ENCODE data around the gene IL18RAP.

Gene IL18RAP

GRCh38 chr2:102421890-102422759 lies 835 bp upstream of the IL18RAP start:
- DNase-seq (ENCODE audit: insufficient read length, low spot score) (no peak), FAIRE-seq (no peak)
- no peak for TF ChIP-seq CTCF (IDR thresholded peaks at IDR 0.05; ENCODE audit: insufficient read depth, missing control alignments)

DNA sequence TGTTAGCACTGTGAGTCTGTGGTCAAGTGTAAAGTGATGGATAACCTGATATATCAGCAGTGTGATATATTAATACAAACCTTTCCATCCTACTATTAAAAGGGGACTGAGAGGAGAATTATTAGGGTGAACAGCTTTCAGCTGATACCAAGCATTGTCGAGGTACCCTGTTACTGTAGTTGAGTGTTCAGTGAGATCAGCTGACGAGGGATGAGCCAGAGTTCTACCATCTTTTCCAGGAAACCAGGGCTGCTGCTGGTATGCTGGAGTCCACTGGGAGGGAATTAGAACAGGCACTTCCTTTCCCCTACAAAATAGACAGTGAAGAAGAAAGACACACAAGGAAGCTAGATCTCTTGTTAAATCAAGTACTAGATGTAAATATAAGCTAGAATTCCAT lies 408 bp downstream of the IL18RAP start:
- FAIRE-seq (no peak), DNase-seq (ENCODE audit: insufficient read length, low spot score) (no peak)
- no peak for TF ChIP-seq CTCF (IDR thresholded peaks at IDR 0.05; ENCODE audit: insufficient read depth, missing control alignments)

GRCh38 chr2:102424754-102425153 lies 1.8 kb downstream of the IL18RAP start:
- no peak for FAIRE-seq
- no peak for TF ChIP-seq CTCF (IDR thresholded peaks at IDR 0.05; ENCODE audit: insufficient read depth, missing control alignments)
- no peak for DNase-seq (ENCODE audit: insufficient read length, low spot score)

DNA sequence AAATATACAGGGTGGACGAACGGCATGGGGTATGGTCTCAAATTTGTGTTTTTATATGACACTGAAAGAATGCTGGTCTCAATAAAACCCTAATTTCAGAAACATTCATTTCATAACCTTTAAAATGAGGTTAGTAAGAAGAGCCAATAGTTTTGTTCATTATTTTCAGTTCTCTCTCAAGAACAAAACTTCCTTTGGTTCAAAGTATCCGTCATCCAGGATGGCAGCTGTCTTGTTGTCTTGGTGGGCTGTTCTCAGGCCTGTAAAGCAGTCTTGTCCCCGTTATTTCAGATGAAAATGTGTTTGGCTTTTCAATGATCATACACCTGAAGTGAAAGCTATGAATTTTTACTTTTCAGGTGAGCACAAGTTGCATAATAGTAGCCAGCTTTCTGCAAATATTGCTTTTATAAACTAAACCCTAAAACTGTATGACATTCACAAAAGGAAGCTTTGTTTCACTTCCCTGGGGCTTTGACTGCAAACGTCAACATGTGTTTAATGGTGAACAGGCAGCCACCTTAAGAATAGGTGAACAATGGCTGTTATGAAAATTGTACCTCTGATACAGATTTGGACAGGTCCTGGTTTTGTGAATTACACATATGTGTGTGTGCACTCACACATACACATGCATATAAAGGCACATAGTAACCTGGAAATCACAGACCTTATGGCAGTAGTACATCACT lies 2.6 kb downstream of the IL18RAP start:
- TF ChIP-seq CTCF (IDR thresholded peaks at IDR 0.05; ENCODE audit: insufficient read depth, missing control alignments) = no peak
- no peak for FAIRE-seq
- DNase-seq (ENCODE audit: insufficient read length, low spot score) = no peak

DNA sequence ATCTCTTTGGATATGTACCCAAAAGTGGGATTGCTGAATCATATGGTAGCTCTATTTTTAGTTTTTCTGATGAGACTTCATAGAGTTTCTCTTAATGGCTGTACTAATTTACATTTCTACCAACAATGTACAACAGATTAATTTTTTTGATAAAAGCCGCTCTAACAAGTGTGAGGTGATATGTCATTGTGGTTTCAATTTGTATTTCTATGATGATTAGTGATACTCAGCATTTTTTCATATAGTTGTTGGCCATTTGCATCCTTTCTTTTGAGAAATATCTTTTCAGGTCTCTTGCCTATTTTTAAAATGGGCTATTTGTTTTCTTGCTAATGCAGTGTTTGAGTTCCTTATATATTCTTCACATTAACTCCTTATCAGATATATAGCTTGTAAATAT lies 4.3 kb downstream of the IL18RAP start:
- no peak for FAIRE-seq

GRCh38 chr2:102428573-102428972 lies 5.6 kb downstream of the IL18RAP start:
- TF ChIP-seq CTCF (IDR thresholded peaks at IDR 0.05; ENCODE audit: insufficient read depth, missing control alignments) = no peak
- DNase-seq (ENCODE audit: insufficient read length, low spot score) = no peak
- no peak for FAIRE-seq

More for the DNA sequence above, 4.3 kb downstream of the IL18RAP start:
- no peak for DNase-seq (ENCODE audit: insufficient read length, low spot score)
- no peak for TF ChIP-seq CTCF (IDR thresholded peaks at IDR 0.05; ENCODE audit: insufficient read depth, missing control alignments)

- DNase-seq (ENCODE audit: insufficient read length, low spot score) (no peak), FAIRE-seq (no peak)
- TF ChIP-seq CTCF (IDR thresholded peaks at IDR 0.05; ENCODE audit: insufficient read depth, missing control alignments) = no peak
Observed at GRCh38 chr2:102432386-102432785, 9.4 kb downstream of the IL18RAP start.

Data from D721Med (cell line).